Brain microvascular endothelial cell (primary cell): Measurements from ENCODE around the gene PTK6.
A peak's percentile ranks its signal among the peaks of the same experiment; 100 is the strongest.
"Not testable (repeated sequence)": the region's sequence is repeated elsewhere in the genome, so short reads cannot be mapped to it uniquely, and the experiment has no call there.

Source experiments
- DNase-seq: peaks from one replicate; pipeline ENCODE4 v3.0.0-alpha.2; 2020
- H3K27ac ChIP-seq: fragments of 250-450 bp; sonication (Bioruptor Pico); 2 replicates; pipeline ENCODE4 v1.5.1; 2020; ENCODE audit warnings: mild to moderate bottlenecking, moderate library complexity
- H3K27me3 ChIP-seq: fragments of 250-450 bp; sonication (Bioruptor Pico); replicated peaks from 2 replicates; pipeline ENCODE4 v1.5.1; 2020; ENCODE audit warnings: mild to moderate bottlenecking
- H3K36me3 ChIP-seq: fragments of 250-450 bp; sonication (Bioruptor Pico); replicated peaks from 2 replicates; pipeline ENCODE4 v1.5.1; 2020; ENCODE audit warnings: mild to moderate bottlenecking
- H3K4me3 ChIP-seq: 2 replicates; pipeline ENCODE4 v1.5.1; 2011; ENCODE audit warnings: low read depth, mild to moderate bottlenecking, control low read depth, low read length, moderate library complexity
- in situ Hi-C: cut with HindIII; loops from 2 replicates; pipeline ENCODE4 v1.10.0; 2017; ENCODE audit warnings: low sequenced_read_pairs, low pct_ligation_motif_present
- TF ChIP-seq, protein P1 (sequence below): IDR thresholded peaks from 2 replicates; pipeline ENCODE4 v1.5.1; 2011; ENCODE audit warnings: low read depth, mild to moderate bottlenecking, moderate library complexity, low read length, control low read depth, inconsistent platforms; ENCODE audit errors: missing control alignments

Gene PTK6

GRCh38 chr20:63519668-63520503, 17.3 kb downstream of the PTK6 start:
- H3K36me3 ChIP-seq, result peaks cover 12% of the 10 kb centered on the region
- H3K27ac ChIP-seq, result no peak overlapping the region
- H3K27me3 ChIP-seq, result no peaks in the 10 kb centered on the region
- TF ChIP-seq, protein P1, sequence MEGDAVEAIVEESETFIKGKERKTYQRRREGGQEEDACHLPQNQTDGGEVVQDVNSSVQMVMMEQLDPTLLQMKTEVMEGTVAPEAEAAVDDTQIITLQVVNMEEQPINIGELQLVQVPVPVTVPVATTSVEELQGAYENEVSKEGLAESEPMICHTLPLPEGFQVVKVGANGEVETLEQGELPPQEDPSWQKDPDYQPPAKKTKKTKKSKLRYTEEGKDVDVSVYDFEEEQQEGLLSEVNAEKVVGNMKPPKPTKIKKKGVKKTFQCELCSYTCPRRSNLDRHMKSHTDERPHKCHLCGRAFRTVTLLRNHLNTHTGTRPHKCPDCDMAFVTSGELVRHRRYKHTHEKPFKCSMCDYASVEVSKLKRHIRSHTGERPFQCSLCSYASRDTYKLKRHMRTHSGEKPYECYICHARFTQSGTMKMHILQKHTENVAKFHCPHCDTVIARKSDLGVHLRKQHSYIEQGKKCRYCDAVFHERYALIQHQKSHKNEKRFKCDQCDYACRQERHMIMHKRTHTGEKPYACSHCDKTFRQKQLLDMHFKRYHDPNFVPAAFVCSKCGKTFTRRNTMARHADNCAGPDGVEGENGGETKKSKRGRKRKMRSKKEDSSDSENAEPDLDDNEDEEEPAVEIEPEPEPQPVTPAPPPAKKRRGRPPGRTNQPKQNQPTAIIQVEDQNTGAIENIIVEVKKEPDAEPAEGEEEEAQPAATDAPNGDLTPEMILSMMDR, result peak; percentile 42
- in situ Hi-C loops, result no loop called here
- peak overlapping the region; percentile 83 for H3K4me3 ChIP-seq
- DNase-seq, result no peak

GRCh38 chr20:63518946-63519667, 18.1 kb downstream of the PTK6 start:
- Histone ChIP-seq H3K27ac (no peak overlapping the region), H3K36me3 (peaks cover 12% of the 10 kb centered on the region), H3K27me3 (no peaks in the 10 kb centered on the region), H3K4me3 (peak overlapping the region; percentile 83)
- in situ Hi-C loops, result no loop called here
- TF ChIP-seq, protein P1, result no peak
- DNase-seq, result no peak

DNA sequence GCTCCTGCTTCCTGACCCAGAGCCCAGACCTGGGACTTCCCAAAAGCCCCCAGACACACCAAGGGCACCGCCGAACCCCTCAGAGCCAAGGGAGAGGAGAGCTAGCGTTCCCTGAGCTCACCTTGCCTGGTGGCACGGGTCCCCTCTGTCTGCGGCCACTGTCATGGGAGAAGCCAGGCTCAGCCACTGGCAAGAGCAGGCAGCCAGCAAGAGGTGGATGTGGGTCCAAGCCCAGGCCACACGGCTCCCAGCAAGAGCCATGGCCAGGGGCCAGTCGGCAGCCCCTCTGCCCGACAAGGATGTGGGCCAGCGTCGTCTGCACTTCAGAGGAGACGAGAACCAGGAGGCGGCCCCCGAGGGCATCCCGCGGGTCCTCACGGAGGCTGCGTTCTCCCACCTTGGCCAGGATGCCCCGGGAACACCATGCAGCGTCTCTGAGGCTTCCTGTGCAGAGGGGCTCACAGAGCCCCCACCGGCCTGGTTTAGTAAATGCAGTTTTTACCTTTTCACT, 18.8 kb downstream of the PTK6 start:
- Histone ChIP-seq H3K36me3 (peaks cover 9% of the 10 kb centered on the region), H3K27me3 (no peaks in the 10 kb centered on the region), H3K27ac (no peak overlapping the region), H3K4me3 (no peak overlapping the region)
- in situ Hi-C loops, result no loop called here
- TF ChIP-seq, protein P1, result peak; percentile 39
- no peak for DNase-seq

GRCh38 chr20:63517376-63518309, 19.5 kb downstream of the PTK6 start:
- no peak for DNase-seq
- Histone ChIP-seq H3K27me3 (no peaks in the 10 kb centered on the region), H3K36me3 (peaks cover 5% of the 10 kb centered on the region), H3K4me3 (no peak overlapping the region), H3K27ac (no peak overlapping the region)
- in situ Hi-C loops, result no loop called here
- TF ChIP-seq, protein P1, result no peak

- in situ Hi-C loops, H3K27me3 ChIP-seq, H3K27ac ChIP-seq, DNase-seq, H3K36me3 ChIP-seq, H3K4me3 ChIP-seq: not testable (repeated sequence)
Observed at GRCh38 chr20:63514520-63514919, 22.7 kb downstream of the PTK6 start.

- Histone ChIP-seq H3K27ac (no peak overlapping the region), H3K4me3 (no peak overlapping the region), H3K36me3 (no peaks in the 10 kb centered on the region), H3K27me3 (no peaks in the 10 kb centered on the region)
- DNase-seq, result no peak
- TF ChIP-seq, protein P1, result no peak
- in situ Hi-C loops, result no loop called here
Observed at GRCh38 chr20:63513207-63513606, 24.0 kb downstream of the PTK6 start.
